Keratinocyte (primary cell): ENCODE data around the gene PAMR1.

Experiments
- EZH2 ChIP-seq: IDR thresholded peaks from one replicate; pipeline ENCODE4 v1.6.1; 2012; ENCODE audit warnings: inconsistent platforms, mild to moderate bottlenecking, low read length, moderate library complexity
- TF ChIP-seq, protein P1 (sequence below), 3 experiments: IDR thresholded peaks in 1 of 3; conservative IDR thresholded peaks in 1 of 3; optimal IDR thresholded peaks in 1 of 3; 2 replicates in 2 of 3; 3 replicates in 1 of 3; pipeline versions ENCODE3 to v1.5.1; 2011; ENCODE audit warnings: low read length in 3 of 3, mild to moderate bottlenecking in 3 of 3, moderate library complexity in 2 of 3, control low read depth in 1 of 3, inconsistent platforms in 1 of 3; ENCODE audit not compliant: insufficient read depth in 2 of 3; ENCODE audit errors: extremely low read depth in 1 of 3

DNA sequence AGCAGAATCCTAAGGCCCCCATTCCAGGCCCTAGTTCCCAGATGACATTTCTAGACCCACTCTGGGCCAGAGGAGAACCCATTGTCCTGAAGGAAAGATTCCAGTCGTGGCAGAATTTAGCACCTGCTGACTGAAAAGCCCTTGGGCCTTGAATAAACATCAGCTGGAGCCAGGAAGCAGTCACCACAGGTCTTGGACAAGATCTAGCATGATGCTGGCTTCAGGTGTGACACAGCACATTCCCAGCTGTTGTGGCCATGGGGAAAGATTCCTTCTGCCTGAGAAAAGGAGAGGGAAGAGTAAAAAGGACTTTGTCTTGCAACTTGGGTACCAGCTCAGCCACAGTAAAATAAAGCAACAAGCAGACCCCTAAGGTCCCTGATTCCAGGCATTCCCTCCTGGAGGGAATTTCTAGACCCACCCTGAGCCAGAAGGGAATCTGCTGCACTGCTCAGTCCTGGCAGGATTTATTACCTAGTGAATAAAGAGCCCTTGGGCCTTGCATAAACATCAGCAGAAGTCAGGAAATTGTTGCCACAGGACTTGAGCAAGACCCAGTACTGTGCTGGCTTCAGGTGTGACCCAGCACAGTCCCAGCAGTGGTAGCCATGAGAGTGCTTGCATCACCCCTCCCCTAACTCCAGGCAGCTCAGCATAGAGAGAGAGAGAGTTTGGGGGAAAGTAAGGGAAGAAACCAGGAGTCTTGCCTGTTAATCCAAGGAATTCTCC lies 42.5 kb upstream of the PAMR1 start:
- no peak for TF ChIP-seq EZH2
- TF ChIP-seq, protein P1, sequence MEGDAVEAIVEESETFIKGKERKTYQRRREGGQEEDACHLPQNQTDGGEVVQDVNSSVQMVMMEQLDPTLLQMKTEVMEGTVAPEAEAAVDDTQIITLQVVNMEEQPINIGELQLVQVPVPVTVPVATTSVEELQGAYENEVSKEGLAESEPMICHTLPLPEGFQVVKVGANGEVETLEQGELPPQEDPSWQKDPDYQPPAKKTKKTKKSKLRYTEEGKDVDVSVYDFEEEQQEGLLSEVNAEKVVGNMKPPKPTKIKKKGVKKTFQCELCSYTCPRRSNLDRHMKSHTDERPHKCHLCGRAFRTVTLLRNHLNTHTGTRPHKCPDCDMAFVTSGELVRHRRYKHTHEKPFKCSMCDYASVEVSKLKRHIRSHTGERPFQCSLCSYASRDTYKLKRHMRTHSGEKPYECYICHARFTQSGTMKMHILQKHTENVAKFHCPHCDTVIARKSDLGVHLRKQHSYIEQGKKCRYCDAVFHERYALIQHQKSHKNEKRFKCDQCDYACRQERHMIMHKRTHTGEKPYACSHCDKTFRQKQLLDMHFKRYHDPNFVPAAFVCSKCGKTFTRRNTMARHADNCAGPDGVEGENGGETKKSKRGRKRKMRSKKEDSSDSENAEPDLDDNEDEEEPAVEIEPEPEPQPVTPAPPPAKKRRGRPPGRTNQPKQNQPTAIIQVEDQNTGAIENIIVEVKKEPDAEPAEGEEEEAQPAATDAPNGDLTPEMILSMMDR (optimal IDR thresholded peaks at IDR 0.05 in 1 of 3, IDR thresholded peaks at IDR 0.05 in 1 of 3, conservative IDR thresholded peaks at IDR 0.05 in 1 of 3; ENCODE audit: extremely low read depth in 1 of 3, insufficient read depth in 2 of 3, low read length in 3 of 3) = no peak
